Neuronal stem cell (in vitro differentiated cells): Measurements from ENCODE around the gene TBXAS1.

ENCODE experiments used
- DNase-seq: peaks from one replicate; pipeline ENCODE4 v3.0.0-alpha.2; 2013; ENCODE audit warnings: low spot score
- H2AFZ ChIP-seq: one replicate; pipeline ENCODE4 v1.6.1; 2013; ENCODE audit warnings: mild to moderate bottlenecking, low read length, inconsistent platforms
- H2AK5ac ChIP-seq: 2 replicates; pipeline ENCODE4 v1.6.1; 2013; ENCODE audit warnings: low read depth, mild to moderate bottlenecking, inconsistent platforms, low read length, moderate library complexity, mixed read lengths
- H2BK120ac ChIP-seq: 2 replicates; pipeline ENCODE4 v1.6.1; 2013; ENCODE audit warnings: low read depth, mild to moderate bottlenecking, inconsistent platforms, low read length, moderate library complexity, mixed read lengths
- H2BK12ac ChIP-seq: one replicate; pipeline ENCODE4 v1.6.1; 2013; ENCODE audit warnings: low read length, inconsistent platforms
- H2BK15ac ChIP-seq: 2 replicates; pipeline ENCODE4 v1.6.1; 2013; ENCODE audit warnings: mild to moderate bottlenecking, low read length, inconsistent platforms, mixed read lengths
- H2BK5ac ChIP-seq: one replicate; pipeline ENCODE4 v1.6.1; 2013; ENCODE audit warnings: inconsistent platforms, mild to moderate bottlenecking, low read length, moderate library complexity
- H3K14ac ChIP-seq: one replicate; pipeline ENCODE4 v1.6.1; 2013; ENCODE audit warnings: low read length, inconsistent platforms
- H3K18ac ChIP-seq: 2 replicates; pipeline ENCODE4 v1.6.1; 2013; ENCODE audit warnings: low read length, inconsistent platforms
- H3K23ac ChIP-seq: 2 replicates; pipeline ENCODE4 v1.6.1; 2013; ENCODE audit warnings: low read depth, mild to moderate bottlenecking, mixed read lengths, low read length, inconsistent platforms; ENCODE audit not compliant: poor library complexity
- H3K27ac ChIP-seq: replicated peaks from 3 replicates; pipeline ENCODE4 v1.5.1; 2013; ENCODE audit warnings: low read length, inconsistent platforms
- H3K27me3 ChIP-seq, 3 experiments: 2 replicates each; pipeline ENCODE4 v1.6.1; 2013; ENCODE audit warnings: low read length in 3 of 3, mild to moderate bottlenecking in 2 of 3, inconsistent platforms in 1 of 3, low read depth in 1 of 3, mixed read lengths in 1 of 3, moderate library complexity in 1 of 3; ENCODE audit not compliant: control insufficient read depth in 3 of 3, insufficient read depth in 3 of 3
- H3K36me3 ChIP-seq, 2 donors: replicated peaks in 1 of 2; 2 replicates each; pipeline ENCODE4 v1.6.1; 2013; ENCODE audit warnings: low read length in 2 of 2; ENCODE audit not compliant: control insufficient read depth in 2 of 2, insufficient read depth in 2 of 2
- H3K4ac ChIP-seq: 2 replicates; pipeline ENCODE4 v1.6.1; 2013; ENCODE audit warnings: inconsistent platforms, mild to moderate bottlenecking, low read length, moderate library complexity
- H3K4me1 ChIP-seq, 2 donors: 1 replicate in 1 of 2; 2 replicates in 1 of 2; pipeline ENCODE4 v1.6.1; 2013; ENCODE audit warnings: low read length in 2 of 2, low read depth in 1 of 2; ENCODE audit not compliant: control insufficient read depth in 2 of 2, insufficient read depth in 1 of 2
- H3K4me2 ChIP-seq: one replicate; pipeline ENCODE4 v1.6.1; 2013; ENCODE audit warnings: mild to moderate bottlenecking, low read length, inconsistent platforms; ENCODE audit not compliant: insufficient read depth, poor library complexity, severe bottlenecking
- H3K4me3 ChIP-seq, 2 donors: 2 replicates each; pipeline ENCODE4 v1.5.1; 2013; ENCODE audit warnings: low read length in 2 of 2, mild to moderate bottlenecking in 2 of 2, inconsistent platforms in 1 of 2, moderate library complexity in 1 of 2
- H3K79me1 ChIP-seq: one replicate; pipeline ENCODE4 v1.6.1; 2013; ENCODE audit warnings: low read depth, mild to moderate bottlenecking, inconsistent platforms, low read length, moderate library complexity
- H3K9ac ChIP-seq: one replicate; pipeline ENCODE4 v1.6.1; 2013; ENCODE audit warnings: mild to moderate bottlenecking, low read depth, low read length, inconsistent platforms; ENCODE audit not compliant: poor library complexity
- H3K9me3 ChIP-seq, 2 donors: replicated peaks in 1 of 2; 2 replicates each; pipeline versions ENCODE3 to v1.6.1; 2013; ENCODE audit warnings: low read length in 2 of 2, mild to moderate bottlenecking in 2 of 2, inconsistent platforms in 1 of 2, low read depth in 1 of 2, mixed read lengths in 1 of 2, moderate library complexity in 1 of 2; ENCODE audit not compliant: control insufficient read depth in 2 of 2, insufficient read depth in 1 of 2
- H4K8ac ChIP-seq: one replicate; pipeline ENCODE4 v1.6.1; 2013; ENCODE audit warnings: low read depth, mild to moderate bottlenecking, inconsistent platforms, low read length, moderate library complexity
- H4K91ac ChIP-seq: one replicate; pipeline ENCODE4 v1.6.1; 2013; ENCODE audit warnings: low read length, low read depth, mild to moderate bottlenecking, inconsistent platforms; ENCODE audit not compliant: poor library complexity
- WGBS, 2 donors: extraction: QIAGEN DNeasy Blood & Tissue Kit; methylation state at CpG; one replicate each; pipeline ENCODE4 v1.1.7; 2013; ENCODE audit warnings: missing lambda C conversion rate in 2 of 2, mixed read lengths in 1 of 2; ENCODE audit not compliant: insufficient read length in 2 of 2, insufficient replicate concordance in 1 of 2; ENCODE audit errors: extremely low coverage in 2 of 2; 5-methylcytosine and 5-hydroxymethylcytosine counted together

The TBXAS1 gene

DNA sequence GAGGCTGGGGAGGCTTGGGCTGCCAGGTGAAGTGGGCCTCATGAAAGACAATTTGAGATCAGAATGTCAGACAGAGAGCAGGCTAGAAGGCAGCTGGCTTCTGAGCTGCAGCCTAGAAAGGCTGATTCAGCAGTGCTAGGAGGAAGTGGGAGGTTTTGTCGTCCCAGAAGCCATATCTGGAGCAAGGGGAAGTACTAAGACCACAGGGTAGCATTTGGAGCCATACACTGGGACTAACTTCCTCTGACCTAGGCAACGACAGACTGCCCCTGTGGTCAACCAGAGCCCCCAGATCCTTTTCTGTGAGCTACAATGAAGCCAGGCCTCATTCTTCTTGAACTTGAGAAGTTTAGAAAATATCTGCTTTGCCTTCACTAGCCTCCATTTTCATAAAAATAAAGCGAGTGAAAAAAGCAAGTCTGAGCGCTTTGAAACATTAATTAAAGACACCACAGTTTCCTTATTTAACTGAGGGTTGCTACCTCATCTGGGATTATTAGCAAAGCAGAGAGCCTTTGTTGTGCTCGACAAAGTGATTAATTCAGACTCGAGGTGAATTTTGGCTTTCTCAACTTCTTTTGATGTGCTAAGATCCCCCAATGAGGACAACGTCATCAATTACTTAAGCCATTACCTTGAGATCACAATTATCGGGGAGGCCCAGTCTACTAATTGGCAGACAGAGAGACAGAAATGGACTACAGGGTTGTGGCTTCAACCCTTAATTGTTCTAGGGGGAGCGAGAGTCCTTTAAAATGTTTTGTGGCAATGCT is 26.6 kb downstream of the TBXAS1 start:
- Histone ChIP-seq H3K9me3 (no peaks in the 10 kb centered on the region), H4K8ac (no peak overlapping the region), H2AK5ac (no peak overlapping the region), H3K4me3 (no peak overlapping the region), H3K18ac (no peak overlapping the region), H2BK15ac (no peak overlapping the region), H3K14ac (no peak overlapping the region), H3K36me3 (no peaks in the 10 kb centered on the region), H2AFZ (peak overlapping the region; percentile 41), H3K4me2 (no peak overlapping the region), H2BK12ac (no peak overlapping the region), H3K4ac (no peak overlapping the region), H2BK5ac (no peak overlapping the region), H4K91ac (no peak overlapping the region), H3K27me3 (peaks cover 0 to 6% (median 0%) of the 10 kb centered on the region in 3 experiments), H2BK120ac (no peak overlapping the region), H3K27ac (no peak overlapping the region), H3K9ac (no peak overlapping the region), H3K23ac (no peak overlapping the region), H3K79me1 (no peaks in the 10 kb centered on the region), H3K4me1 (no peaks in the 10 kb centered on the region)
- DNase-seq, result no peak
- no CpG with 5 or more reads among the region's 9 CpGs for WGBS, 2 donors

DNA sequence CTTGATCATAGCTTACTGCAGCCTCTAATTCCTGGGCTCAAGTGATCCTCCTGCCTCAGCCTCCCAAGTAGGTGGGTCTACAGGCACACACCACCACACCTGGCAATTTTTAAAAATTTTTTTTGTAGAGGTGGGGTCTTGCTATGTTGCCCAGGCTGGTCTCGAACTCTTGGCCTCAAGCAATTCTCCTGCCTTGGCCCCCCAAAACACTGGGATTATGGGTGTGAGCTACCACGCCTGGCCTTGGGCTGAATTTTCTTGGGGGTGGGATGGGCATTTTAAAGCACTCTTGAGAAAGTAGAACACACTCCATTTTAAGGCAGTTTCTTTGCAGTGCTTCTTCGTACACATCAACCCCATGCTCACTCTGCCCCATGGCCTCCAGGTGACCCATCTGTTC is 28.7 kb downstream of the TBXAS1 start:
- Histone ChIP-seq H2BK5ac (no peak overlapping the region), H3K4me2 (no peak overlapping the region), H3K9ac (no peak overlapping the region), H3K27ac (no peak overlapping the region), H2AK5ac (no peak overlapping the region), H3K9me3 (no peaks in the 10 kb centered on the region), H3K23ac (no peak overlapping the region), H2AFZ (no peak overlapping the region), H3K4ac (no peak overlapping the region), H3K14ac (no peak overlapping the region), H3K18ac (no peak overlapping the region), H3K4me1 (no peaks in the 10 kb centered on the region), H3K79me1 (no peaks in the 10 kb centered on the region), H4K8ac (no peak overlapping the region), H3K36me3 (no peaks in the 10 kb centered on the region), H4K91ac (no peak overlapping the region), H2BK12ac (no peak overlapping the region), H3K27me3 (no peaks in the 10 kb centered on the region), H3K4me3 (no peak overlapping the region), H2BK120ac (no peak overlapping the region), H2BK15ac (no peak overlapping the region)
- no peak for DNase-seq
- WGBS, 2 donors, result no CpG with 5 or more reads among the region's 3 CpGs

DNA sequence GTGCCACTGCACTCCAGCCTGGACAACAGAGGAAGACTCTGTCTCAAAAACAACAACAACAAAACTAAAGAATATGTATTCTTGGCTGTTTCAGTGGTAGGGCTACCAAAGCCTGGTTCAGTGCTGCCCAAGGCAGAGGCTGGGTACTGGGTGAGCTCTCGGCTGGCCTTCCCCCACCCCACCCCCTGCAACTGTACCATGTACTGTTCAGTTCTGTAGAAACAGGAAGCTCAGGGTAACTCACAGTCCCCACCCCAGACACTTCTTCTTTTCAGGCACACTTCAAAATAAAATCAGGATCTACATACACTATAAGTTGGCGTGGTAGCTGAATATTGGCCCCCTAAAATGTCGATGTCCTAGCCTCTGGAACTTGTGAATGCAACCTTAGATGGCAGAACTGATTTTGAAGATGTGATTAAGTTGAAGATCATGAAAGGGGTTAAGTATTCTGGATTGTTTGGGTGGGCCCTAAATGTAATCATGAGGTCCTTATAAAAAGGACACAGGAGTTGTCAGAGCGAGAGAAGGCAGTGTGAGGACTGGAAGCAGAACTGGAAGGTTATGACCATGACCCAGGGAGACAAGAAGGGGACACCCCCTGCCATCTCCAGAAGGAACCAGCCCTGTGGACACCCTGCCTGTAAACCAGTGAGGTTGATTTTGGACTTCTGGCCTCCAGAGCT is 31.2 kb downstream of the TBXAS1 start:
- H3K9ac ChIP-seq, result no peak overlapping the region
- H2AFZ ChIP-seq, result no peak overlapping the region
- no peak overlapping the region for H3K4me2 ChIP-seq
- no peak overlapping the region for H2BK5ac ChIP-seq
- no peaks in the 10 kb centered on the region for H3K9me3 ChIP-seq
- H3K27ac ChIP-seq, result no peak overlapping the region
- no peak overlapping the region for H2BK12ac ChIP-seq
- no peak overlapping the region for H2BK120ac ChIP-seq
- no peaks in the 10 kb centered on the region for H3K36me3 ChIP-seq
- no CpG with 5 or more reads among the region's 4 CpGs for WGBS, 2 donors
- no peaks in the 10 kb centered on the region for H3K79me1 ChIP-seq
- no peak overlapping the region for H3K4me3 ChIP-seq
- H2AK5ac ChIP-seq, result no peak overlapping the region
- H3K18ac ChIP-seq, result no peak overlapping the region
- no peak overlapping the region for H3K14ac ChIP-seq
- no peak overlapping the region for H3K4ac ChIP-seq
- H3K4me1 ChIP-seq, result no peaks in the 10 kb centered on the region
- H4K91ac ChIP-seq, result no peak overlapping the region
- DNase-seq, result no peak
- no peak overlapping the region for H3K23ac ChIP-seq
- H3K27me3 ChIP-seq, result no peaks in the 10 kb centered on the region
- H4K8ac ChIP-seq, result no peak overlapping the region
- H2BK15ac ChIP-seq, result no peak overlapping the region

DNA sequence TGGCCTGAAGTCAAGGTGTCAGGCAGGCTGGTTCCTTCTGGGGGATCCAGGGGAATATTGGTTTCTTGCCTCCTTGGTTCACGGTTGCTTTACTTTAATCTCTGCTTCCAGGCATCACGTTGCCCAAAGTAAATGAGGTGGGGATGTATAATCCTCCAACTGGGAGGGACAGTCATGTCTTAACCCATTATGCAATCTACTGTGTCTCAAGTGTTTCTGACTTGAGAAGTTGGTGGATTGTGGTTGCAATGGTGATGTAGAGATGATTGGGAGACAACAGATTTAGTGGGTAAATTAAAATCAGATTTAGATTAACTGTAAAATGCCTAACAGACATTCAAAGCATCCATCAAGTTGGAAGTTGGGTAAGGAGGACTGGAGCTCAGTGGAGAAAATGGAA is 32.7 kb downstream of the TBXAS1 start:
- H2BK120ac ChIP-seq, result no peak overlapping the region
- H3K36me3 ChIP-seq, result no peaks in the 10 kb centered on the region
- WGBS, 2 donors, result no CpG with 5 or more reads among the region's 2 CpGs
- no peak overlapping the region for H3K23ac ChIP-seq
- no peak overlapping the region for H2BK5ac ChIP-seq
- no peak overlapping the region for H2AFZ ChIP-seq
- no peak overlapping the region for H4K8ac ChIP-seq
- no peak overlapping the region for H2AK5ac ChIP-seq
- H2BK15ac ChIP-seq, result no peak overlapping the region
- H2BK12ac ChIP-seq, result no peak overlapping the region
- H3K4me2 ChIP-seq, result no peak overlapping the region
- no peaks in the 10 kb centered on the region for H3K79me1 ChIP-seq
- no peak overlapping the region for H3K14ac ChIP-seq
- no peak for DNase-seq
- no peak overlapping the region for H3K27ac ChIP-seq
- H4K91ac ChIP-seq, result no peak overlapping the region
- H3K4me1 ChIP-seq, result no peaks in the 10 kb centered on the region
- no peaks in the 10 kb centered on the region for H3K27me3 ChIP-seq
- no peak overlapping the region for H3K9ac ChIP-seq
- no peak overlapping the region for H3K18ac ChIP-seq
- no peak overlapping the region for H3K4ac ChIP-seq
- no peak overlapping the region for H3K4me3 ChIP-seq
- no peaks in the 10 kb centered on the region for H3K9me3 ChIP-seq
